K562 (cell line): Measurements from ENCODE around the gene UGT1A9. TPM values are rescaled to one million over a fixed set of nuclear protein-coding genes. Genes with fewer than 3 reads are reported as not detected.

Source experiments
- CAMTA2 ChIP-seq: fragments of 250-450 bp; sonication (Bioruptor Pico); conservative IDR thresholded peaks from 2 replicates; pipeline ENCODE4 v1.5.1; 2022
- ESRRA ChIP-seq: fragments of 450-650 bp; IDR thresholded peaks from 2 replicates; pipeline ENCODE4 v1.6.1; 2014; ENCODE audit warnings: low read depth, mild to moderate bottlenecking, moderate library complexity, borderline replicate concordance
- FOS ChIP-seq: IDR thresholded peaks from 3 replicates; pipeline ENCODE4 v1.6.1; 2011; ENCODE audit not compliant: insufficient read length; ENCODE audit errors: extremely low read depth
- HCFC1 ChIP-seq: IDR thresholded peaks from 2 replicates; pipeline ENCODE4 v1.6.1; 2012; ENCODE audit warnings: low read depth, low read length, improper control_type of control experiment
- MAZ ChIP-seq, 2 experiments: fragments of 450-650 bp in 1 of 2; sonication (generic) in 1 of 2; formaldehyde crosslinking; IDR thresholded peaks in 1 of 2; conservative IDR thresholded peaks in 1 of 2; 2 replicates each; pipeline versions ENCODE4 v1.4.0 to v1.5.0; 2020; ENCODE audit warnings: mild to moderate bottlenecking in 1 of 2, missing genetic modification reagents in 1 of 2
- PYGO2 ChIP-seq: fragments of 450-650 bp; IDR thresholded peaks from 2 replicates; pipeline ENCODE4 v1.6.1; 2016; ENCODE audit warnings: mild to moderate bottlenecking, missing genetic modification characterization, moderate library complexity, missing compliant biosample characterization
- RAD51 ChIP-seq: fragments of 450-650 bp; IDR thresholded peaks from 2 replicates; pipeline ENCODE4 v1.7.1; 2016; ENCODE audit warnings: low read depth, mild to moderate bottlenecking, borderline replicate concordance
- RFX1 ChIP-seq: fragments of 450-650 bp; IDR thresholded peaks from 2 replicates; pipeline ENCODE4 v1.6.1; 2016; ENCODE audit warnings: mild to moderate bottlenecking, moderate library complexity
- ZFX ChIP-seq: sonication (generic); formaldehyde crosslinking; IDR thresholded peaks from 2 replicates; pipeline ENCODE4 v1.8.0; 2022; ENCODE audit warnings: mild to moderate bottlenecking, missing genetic modification reagents, moderate library complexity
- ZNF143 ChIP-seq: sonication (generic); formaldehyde crosslinking; IDR thresholded peaks from 2 replicates; pipeline ENCODE4 v1.9.0; 2022; ENCODE audit warnings: mild to moderate bottlenecking, missing genetic modification reagents
- polyA plus RNA-seq, 8 experiments: library from polyadenylated mRNA; depleted of rRNA in 4 of 8; stranded (reverse) in 5 of 8; unstranded in 3 of 8; fragments of >200 nt; fragmentation: Nextera tagmentation in 2 of 8; fragmentation: Illumina TruSeq in 1 of 8; extraction: Ambion mirVana in 2 of 8; extraction: Trizol in 1 of 8; gene quantifications; 2 replicates each; pipeline versions ENCODE4 v1.2.1 to v1.2.3, GENCODE V29; 2011 to 2014; ENCODE audit warnings: inconsistent platforms in 1 of 8, missing spikeins in 1 of 8
- total RNA-seq, 7 experiments: library from RNA; depleted of rRNA in 6 of 7; stranded (reverse); fragments of >200 nt in 6 of 7; fragmentation: Illumina TruSeq in 2 of 7; extraction: Trizol in 2 of 7; gene quantifications; 2 replicates each; pipeline versions ENCODE4 v1.2.1 to v1.2.3, GENCODE V29; 2011 to 2021; ENCODE audit warnings: low replicate concordance in 1 of 7
- TF ChIP-seq, protein P1 (sequence below): fragments of 250-450 bp; sonication (Bioruptor Pico); IDR thresholded peaks from 2 replicates; pipeline ENCODE4 v1.8.0; 2022; ENCODE audit warnings: inconsistent platforms
- TF ChIP-seq, protein P2 (sequence below): sonication (generic); formaldehyde crosslinking; IDR thresholded peaks from 2 replicates; pipeline ENCODE4 v1.9.0; 2022; ENCODE audit warnings: mild to moderate bottlenecking, missing genetic modification reagents
- TF ChIP-seq, protein P3 (sequence below): sonication (generic); formaldehyde crosslinking; IDR thresholded peaks from 2 replicates; pipeline ENCODE4 v1.5.0; 2020; ENCODE audit warnings: missing genetic modification reagents
- TF ChIP-seq, protein P4 (sequence below): fragments of 450-650 bp; formaldehyde crosslinking; conservative IDR thresholded peaks from 2 replicates; pipeline ENCODE4 v1.4.0; 2022; ENCODE audit warnings: mild to moderate bottlenecking, missing genetic modification characterization
- TF ChIP-seq, protein P5 (sequence below): fragments of 250-450 bp; sonication (Bioruptor Pico); IDR thresholded peaks from 2 replicates; pipeline ENCODE4 v1.8.0; 2021; ENCODE audit warnings: moderate library complexity, mild to moderate bottlenecking, inconsistent platforms

Gene UGT1A9
- total and polyA plus RNA-seq, 9 of the 15 experiments (the other 6 are each of a cell fraction or from before 2014, with no cell fraction given) = 0.09 TPM; not detected in 8

DNA sequence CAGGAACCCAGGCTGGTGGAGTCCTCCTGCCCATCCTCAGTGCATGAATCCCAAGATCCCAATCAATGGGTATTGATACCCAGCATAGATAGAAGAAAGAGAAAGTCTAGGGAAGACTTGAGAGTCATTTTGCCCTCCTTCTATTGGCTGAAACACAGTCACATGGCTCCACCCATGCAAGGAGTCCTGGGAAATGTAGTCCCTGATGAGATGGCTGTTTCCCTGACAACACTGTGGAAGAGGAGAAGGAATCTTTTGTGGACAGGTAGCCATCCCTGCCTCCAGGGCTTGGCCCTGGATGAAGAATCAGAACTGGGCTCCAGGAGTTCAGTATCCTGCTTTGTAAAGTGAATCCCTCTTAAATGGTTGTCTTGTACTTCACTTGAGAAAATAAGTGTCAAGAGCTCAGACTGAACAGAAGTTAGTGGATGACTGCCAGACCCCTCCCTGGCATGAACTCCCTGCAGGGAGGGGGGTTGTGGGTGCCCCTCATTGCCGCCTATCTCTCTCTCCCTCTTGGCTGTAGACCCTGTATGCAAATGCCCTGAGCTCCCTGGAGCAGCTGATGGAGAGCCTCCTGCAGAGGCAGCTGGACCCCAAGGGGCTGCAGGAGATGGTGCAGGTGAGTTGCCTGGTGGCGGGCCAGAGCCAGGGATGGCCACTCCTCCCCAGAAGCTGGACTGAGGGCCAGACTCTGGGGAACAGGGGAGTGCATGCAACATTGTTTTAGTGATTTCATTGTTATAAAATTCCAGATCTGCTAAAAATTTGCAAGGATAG lies 142.5 kb downstream of the UGT1A9 start (continued):
- TF ChIP-seq, protein P1, sequence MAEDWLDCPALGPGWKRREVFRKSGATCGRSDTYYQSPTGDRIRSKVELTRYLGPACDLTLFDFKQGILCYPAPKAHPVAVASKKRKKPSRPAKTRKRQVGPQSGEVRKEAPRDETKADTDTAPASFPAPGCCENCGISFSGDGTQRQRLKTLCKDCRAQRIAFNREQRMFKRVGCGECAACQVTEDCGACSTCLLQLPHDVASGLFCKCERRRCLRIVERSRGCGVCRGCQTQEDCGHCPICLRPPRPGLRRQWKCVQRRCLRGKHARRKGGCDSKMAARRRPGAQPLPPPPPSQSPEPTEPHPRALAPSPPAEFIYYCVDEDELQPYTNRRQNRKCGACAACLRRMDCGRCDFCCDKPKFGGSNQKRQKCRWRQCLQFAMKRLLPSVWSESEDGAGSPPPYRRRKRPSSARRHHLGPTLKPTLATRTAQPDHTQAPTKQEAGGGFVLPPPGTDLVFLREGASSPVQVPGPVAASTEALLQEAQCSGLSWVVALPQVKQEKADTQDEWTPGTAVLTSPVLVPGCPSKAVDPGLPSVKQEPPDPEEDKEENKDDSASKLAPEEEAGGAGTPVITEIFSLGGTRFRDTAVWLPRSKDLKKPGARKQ (CRISPR knock-in tag) = no peak
- TF ChIP-seq, protein P2, sequence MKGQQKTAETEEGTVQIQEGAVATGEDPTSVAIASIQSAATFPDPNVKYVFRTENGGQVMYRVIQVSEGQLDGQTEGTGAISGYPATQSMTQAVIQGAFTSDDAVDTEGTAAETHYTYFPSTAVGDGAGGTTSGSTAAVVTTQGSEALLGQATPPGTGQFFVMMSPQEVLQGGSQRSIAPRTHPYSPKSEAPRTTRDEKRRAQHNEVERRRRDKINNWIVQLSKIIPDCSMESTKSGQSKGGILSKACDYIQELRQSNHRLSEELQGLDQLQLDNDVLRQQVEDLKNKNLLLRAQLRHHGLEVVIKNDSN = peak; percentile 85
- TF ChIP-seq, protein P3, sequence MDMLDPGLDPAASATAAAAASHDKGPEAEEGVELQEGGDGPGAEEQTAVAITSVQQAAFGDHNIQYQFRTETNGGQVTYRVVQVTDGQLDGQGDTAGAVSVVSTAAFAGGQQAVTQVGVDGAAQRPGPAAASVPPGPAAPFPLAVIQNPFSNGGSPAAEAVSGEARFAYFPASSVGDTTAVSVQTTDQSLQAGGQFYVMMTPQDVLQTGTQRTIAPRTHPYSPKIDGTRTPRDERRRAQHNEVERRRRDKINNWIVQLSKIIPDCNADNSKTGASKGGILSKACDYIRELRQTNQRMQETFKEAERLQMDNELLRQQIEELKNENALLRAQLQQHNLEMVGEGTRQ (CRISPR knock-in tag) = peak; percentile 90
- TF ChIP-seq ZNF143 (CRISPR knock-in tag) (peak; percentile 74), HCFC1 (peak; percentile 80), PYGO2 (tag) (no peak), FOS (peak; percentile 6), ZFX (no peak), RAD51 (peak; percentile 67; the same call in 1 of the 2 replicates), CAMTA2 (CRISPR knock-in tag) (no peak), RFX1 (peak; percentile 77), MAZ (CRISPR knock-in tag; conservative IDR thresholded peaks at IDR 0.05 in 1 of 2, IDR thresholded peaks at IDR 0.05 in 1 of 2) (no peak), ESRRA (no peak)
- TF ChIP-seq, protein P4, sequence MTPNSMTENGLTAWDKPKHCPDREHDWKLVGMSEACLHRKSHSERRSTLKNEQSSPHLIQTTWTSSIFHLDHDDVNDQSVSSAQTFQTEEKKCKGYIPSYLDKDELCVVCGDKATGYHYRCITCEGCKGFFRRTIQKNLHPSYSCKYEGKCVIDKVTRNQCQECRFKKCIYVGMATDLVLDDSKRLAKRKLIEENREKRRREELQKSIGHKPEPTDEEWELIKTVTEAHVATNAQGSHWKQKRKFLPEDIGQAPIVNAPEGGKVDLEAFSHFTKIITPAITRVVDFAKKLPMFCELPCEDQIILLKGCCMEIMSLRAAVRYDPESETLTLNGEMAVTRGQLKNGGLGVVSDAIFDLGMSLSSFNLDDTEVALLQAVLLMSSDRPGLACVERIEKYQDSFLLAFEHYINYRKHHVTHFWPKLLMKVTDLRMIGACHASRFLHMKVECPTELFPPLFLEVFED (CRISPR knock-in tag) = no peak
- TF ChIP-seq, protein P5, sequence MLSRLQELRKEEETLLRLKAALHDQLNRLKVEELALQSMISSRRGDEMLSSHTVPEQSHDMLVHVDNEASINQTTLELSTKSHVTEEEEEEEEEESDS (CRISPR knock-in tag) = no peak
